ENCODE measurements around the gene CTR9. TPM values are rescaled to one million over a fixed set of nuclear protein-coding genes. Genes with fewer than 3 reads are reported as not detected.

The CTR9 gene
- polyA plus RNA-seq, 1 of the 3 experiments (the other 2 are of a cell fraction) = 10.1 TPM

DNA sequence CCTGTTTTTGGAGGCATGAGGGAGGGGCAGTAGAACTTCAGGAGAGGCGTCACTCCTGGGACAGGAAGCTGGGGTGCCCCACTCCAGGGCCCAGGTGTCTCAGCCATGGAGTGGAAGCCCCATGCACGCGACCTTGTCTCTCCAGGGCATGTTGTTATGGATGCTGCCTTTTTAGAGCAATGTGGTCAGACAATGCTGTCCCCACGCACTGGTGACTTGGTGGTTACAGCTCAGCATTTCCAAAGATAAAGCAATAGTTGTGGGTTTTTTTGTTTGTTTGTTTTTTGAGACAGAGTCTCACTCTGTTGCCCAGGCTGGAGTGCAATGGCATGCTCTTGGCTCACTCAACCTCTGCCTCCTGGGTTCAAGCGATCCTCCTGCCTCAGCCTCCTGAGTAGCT lies 35.4 kb downstream of the CTR9 start:
- H3K9me3 ChIP-seq = no peaks in the 10 kb centered on the region
- no peaks in the 10 kb centered on the region for H3K79me2 ChIP-seq (ENCODE audit: insufficient read depth)
- 77% methylated on average over 5 of the region's 5 CpGs for WGBS (ENCODE audit: low lambda C conversion rate)
- ChIA-PET POLR2A (interaction anchor here (1.0 kb wide), 1 partner anchor 22 kb away, joined by 3 read pairs; the partner anchor contains the start of gene EIF4G2), CTCF (interaction anchor here (1.0 to 9.0 kb wide), 3 partner anchors 16 to 147 kb away, joined by 3 to 99 read pairs (median 4); no protein-coding TSS in a partner anchor)
- no peaks in the 10 kb centered on the region for H3K27me3 ChIP-seq (ENCODE audit: insufficient read depth)
- no peak overlapping the region for H2AFZ ChIP-seq (ENCODE audit: low read depth)
- no peak overlapping the region for H3K9ac ChIP-seq
- no peaks in the 10 kb centered on the region for H3F3A ChIP-seq (replicated peaks; ENCODE audit: insufficient read depth)
- H3K4me2 ChIP-seq = no peak overlapping the region
- no peaks in the 10 kb centered on the region for H3K36me3 ChIP-seq (replicated peaks in 1 of 2; ENCODE audit: control insufficient read depth in 1 of 2, insufficient read depth in 2 of 2, low read length in 1 of 2)
- H4K20me1 ChIP-seq (ENCODE audit: insufficient read depth) = no peaks in the 10 kb centered on the region
- H3K9me2 ChIP-seq = no peaks in the 10 kb centered on the region
- no peak overlapping the region for H3K27ac ChIP-seq (ENCODE audit: low read depth in 2 of 2, low read length in 1 of 2)
- peaks cover 7 to 14% of the 10 kb centered on the region in 2 experiments; a peak in 2 of 4 replicates for H3K4me1 ChIP-seq (ENCODE audit: control insufficient read depth in 1 of 2, insufficient read depth in 2 of 2, low read depth in 1 of 2, low read length in 1 of 2)
- DNase-seq = no peak
- H3K4me3 ChIP-seq (ENCODE audit: low read depth in 2 of 2, low read length in 1 of 2) = no peak overlapping the region
- TF ChIP-seq GABPA (IDR thresholded peaks at IDR 0.05; ENCODE audit: low read depth) = no peak
- no peak for TF ChIP-seq NRF1 (IDR thresholded peaks at IDR 0.05; ENCODE audit: low read depth, low read length)
- TF ChIP-seq EZH2phosphoT487 (IDR thresholded peaks at IDR 0.05; ENCODE audit: borderline replicate concordance, low read depth) = no peak
- TF ChIP-seq MEF2A (IDR thresholded peaks at IDR 0.05; ENCODE audit: borderline replicate concordance, low read depth) = no peak
- TF ChIP-seq RFX5 (IDR thresholded peaks at IDR 0.05; ENCODE audit: low read length) = no peak
- TF ChIP-seq EP300 (IDR thresholded peaks at IDR 0.05; ENCODE audit: borderline replicate concordance in 1 of 2, low read depth in 1 of 2, low read length in 1 of 2) = no peak
- TF ChIP-seq RCOR1 (IDR thresholded peaks at IDR 0.05; ENCODE audit: low read length) = no peak
- TF ChIP-seq, protein P1, sequence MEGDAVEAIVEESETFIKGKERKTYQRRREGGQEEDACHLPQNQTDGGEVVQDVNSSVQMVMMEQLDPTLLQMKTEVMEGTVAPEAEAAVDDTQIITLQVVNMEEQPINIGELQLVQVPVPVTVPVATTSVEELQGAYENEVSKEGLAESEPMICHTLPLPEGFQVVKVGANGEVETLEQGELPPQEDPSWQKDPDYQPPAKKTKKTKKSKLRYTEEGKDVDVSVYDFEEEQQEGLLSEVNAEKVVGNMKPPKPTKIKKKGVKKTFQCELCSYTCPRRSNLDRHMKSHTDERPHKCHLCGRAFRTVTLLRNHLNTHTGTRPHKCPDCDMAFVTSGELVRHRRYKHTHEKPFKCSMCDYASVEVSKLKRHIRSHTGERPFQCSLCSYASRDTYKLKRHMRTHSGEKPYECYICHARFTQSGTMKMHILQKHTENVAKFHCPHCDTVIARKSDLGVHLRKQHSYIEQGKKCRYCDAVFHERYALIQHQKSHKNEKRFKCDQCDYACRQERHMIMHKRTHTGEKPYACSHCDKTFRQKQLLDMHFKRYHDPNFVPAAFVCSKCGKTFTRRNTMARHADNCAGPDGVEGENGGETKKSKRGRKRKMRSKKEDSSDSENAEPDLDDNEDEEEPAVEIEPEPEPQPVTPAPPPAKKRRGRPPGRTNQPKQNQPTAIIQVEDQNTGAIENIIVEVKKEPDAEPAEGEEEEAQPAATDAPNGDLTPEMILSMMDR (IDR thresholded peaks at IDR 0.05) = no peak
- TF ChIP-seq TAF1 (IDR thresholded peaks at IDR 0.05; ENCODE audit: borderline replicate concordance, low read depth, low read length) = no peak
- TF ChIP-seq JUND (IDR thresholded peaks at IDR 0.05) = no peak
- TF ChIP-seq, protein P2, sequence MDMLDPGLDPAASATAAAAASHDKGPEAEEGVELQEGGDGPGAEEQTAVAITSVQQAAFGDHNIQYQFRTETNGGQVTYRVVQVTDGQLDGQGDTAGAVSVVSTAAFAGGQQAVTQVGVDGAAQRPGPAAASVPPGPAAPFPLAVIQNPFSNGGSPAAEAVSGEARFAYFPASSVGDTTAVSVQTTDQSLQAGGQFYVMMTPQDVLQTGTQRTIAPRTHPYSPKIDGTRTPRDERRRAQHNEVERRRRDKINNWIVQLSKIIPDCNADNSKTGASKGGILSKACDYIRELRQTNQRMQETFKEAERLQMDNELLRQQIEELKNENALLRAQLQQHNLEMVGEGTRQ (IDR thresholded peaks at IDR 0.05; ENCODE audit: borderline replicate concordance, low read depth, low read length) = no peak
- no peak for TF ChIP-seq RXRA (IDR thresholded peaks at IDR 0.05; ENCODE audit: borderline replicate concordance, low read depth)
- no peak for TF ChIP-seq NFIC (IDR thresholded peaks at IDR 0.05; ENCODE audit: borderline replicate concordance)

DNA sequence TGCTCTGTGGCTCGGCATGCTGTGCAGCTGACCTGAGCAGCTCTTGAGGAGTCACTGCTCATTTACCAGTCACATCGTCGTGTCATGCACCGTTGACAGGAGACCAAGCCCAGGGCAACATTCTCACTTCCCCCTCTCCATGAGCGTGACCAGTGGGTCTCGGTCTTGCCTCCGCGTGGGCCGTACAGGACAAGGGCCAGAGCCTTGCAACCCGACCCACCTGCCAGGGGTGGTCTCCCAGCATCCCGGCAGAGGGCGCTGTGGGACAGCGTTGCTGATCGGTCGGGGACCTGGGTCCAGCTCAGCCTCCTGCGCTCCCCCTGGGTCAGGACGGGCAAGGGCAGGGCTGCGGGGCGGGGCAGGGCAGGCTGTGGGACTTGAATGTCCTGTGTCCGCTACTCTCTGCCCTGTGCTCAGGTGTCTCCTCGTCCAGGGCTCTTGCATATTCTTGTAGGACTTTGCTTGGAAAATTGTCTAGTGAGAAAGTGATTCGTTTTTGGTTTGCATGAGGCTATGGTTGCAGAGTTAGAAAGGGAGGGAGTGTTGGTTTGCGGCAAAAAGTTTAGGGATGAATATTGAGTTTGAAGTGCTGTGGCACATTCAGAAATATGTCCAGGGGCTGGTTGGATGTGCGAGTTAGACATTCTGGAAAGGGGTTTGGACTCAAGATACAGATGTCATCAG lies 41.5 kb downstream of the CTR9 start:
- H2AFZ ChIP-seq (ENCODE audit: low read depth) = no peak overlapping the region
- no peak overlapping the region for H3K27ac ChIP-seq (ENCODE audit: low read depth in 2 of 2, low read length in 1 of 2)
- peaks cover 6% of the 10 kb centered on the region; the same call in 1 of the 2 replicates for H4K20me1 ChIP-seq (ENCODE audit: insufficient read depth)
- WGBS (ENCODE audit: low lambda C conversion rate) = 34% methylated on average over 18 of the region's 24 CpGs
- TF ChIP-seq, protein P1 (IDR thresholded peaks at IDR 0.05) = peak; percentile 85
- TF ChIP-seq SMC3 (IDR thresholded peaks at IDR 0.05; ENCODE audit: low read depth, low read length) (peak; percentile 88), RAD21 (IDR thresholded peaks at IDR 0.05; ENCODE audit: low read length) (peak; percentile 87), RCOR1 (IDR thresholded peaks at IDR 0.05; ENCODE audit: low read length) (0 out of 2 replicates have a peak, but pooled peaks have one; percentile 11), FOSL2 (IDR thresholded peaks at IDR 0.05; ENCODE audit: borderline replicate concordance, low read depth) (no peak), SIN3A (IDR thresholded peaks at IDR 0.05; ENCODE audit: borderline replicate concordance, low read depth, low read length) (no peak)
- TF ChIP-seq, protein P3, sequence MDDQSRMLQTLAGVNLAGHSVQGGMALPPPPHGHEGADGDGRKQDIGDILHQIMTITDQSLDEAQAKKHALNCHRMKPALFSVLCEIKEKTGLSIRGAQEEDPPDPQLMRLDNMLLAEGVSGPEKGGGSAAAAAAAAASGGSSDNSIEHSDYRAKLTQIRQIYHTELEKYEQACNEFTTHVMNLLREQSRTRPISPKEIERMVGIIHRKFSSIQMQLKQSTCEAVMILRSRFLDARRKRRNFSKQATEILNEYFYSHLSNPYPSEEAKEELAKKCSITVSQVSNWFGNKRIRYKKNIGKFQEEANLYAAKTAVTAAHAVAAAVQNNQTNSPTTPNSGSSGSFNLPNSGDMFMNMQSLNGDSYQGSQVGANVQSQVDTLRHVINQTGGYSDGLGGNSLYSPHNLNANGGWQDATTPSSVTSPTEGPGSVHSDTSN (IDR thresholded peaks at IDR 0.05) = no peak
- no peaks in the 10 kb centered on the region; a peak in 1 of 4 replicates for H3K4me1 ChIP-seq (ENCODE audit: control insufficient read depth in 1 of 2, insufficient read depth in 2 of 2, low read depth in 1 of 2, low read length in 1 of 2)
- H3K36me3 ChIP-seq (replicated peaks in 1 of 2; ENCODE audit: control insufficient read depth in 1 of 2, insufficient read depth in 2 of 2, low read length in 1 of 2) = peaks cover 15 to 16% of the 10 kb centered on the region in 2 experiments
- H3K9me2 ChIP-seq = no peaks in the 10 kb centered on the region
- ChIA-PET POLR2A (interaction anchor here (1.0 to 2.4 kb wide), 6 partner anchors 8 to 65 kb away, joined by 3 to 30 read pairs (median 5); partner anchors contain the start of genes EIF4G2 and ZBED5), CTCF (interaction anchor here (0.6 to 9.0 kb wide), 50 partner anchors 9 to 995 kb away, joined by 3 to 99 read pairs (median 6); partner anchors contain the start of genes EIF4G2 and ZBED5)
- no peaks in the 10 kb centered on the region for H3K27me3 ChIP-seq (ENCODE audit: insufficient read depth)
- no peaks in the 10 kb centered on the region for H3K9me3 ChIP-seq
- H3F3A ChIP-seq (replicated peaks; ENCODE audit: insufficient read depth) = peaks cover 31% of the 10 kb centered on the region
- H3K4me3 ChIP-seq (ENCODE audit: low read depth in 2 of 2, low read length in 1 of 2) = peak overlapping the region in 1 of 2 experiments; percentile 43; a peak in 1 of 4 replicates
- H3K4me2 ChIP-seq = no peak overlapping the region; the same call in 1 of the 2 replicates
- H3K9ac ChIP-seq = no peak overlapping the region
- no peaks in the 10 kb centered on the region for H3K79me2 ChIP-seq (ENCODE audit: insufficient read depth)
- DNase-seq = peak; percentile 90

Measured in SK-N-SH (cell line).